ENCODE results near the gene TRMT2B. TPM values are rescaled to one million over a fixed set of nuclear protein-coding genes. Genes with fewer than 3 reads are reported as not detected.
"Not testable (repeated sequence)": the region's sequence is repeated elsewhere in the genome, so short reads cannot be mapped to it uniquely, and the experiment has no call there.

TRMT2B gene
- total and polyA plus RNA-seq, 2 of the 13 experiments (the other 11 are each of a cell fraction or from before 2014, with no cell fraction given): 7.0 to 11.2 TPM

- TF ChIP-seq ZNF460 (CRISPR knock-in tag; IDR thresholded peaks at IDR 0.05; ENCODE audit: borderline replicate concordance) (no peak), AHDC1 (CRISPR knock-in tag; IDR thresholded peaks at IDR 0.05; ENCODE audit: borderline replicate concordance) (no peak), SOX5 (CRISPR knock-in tag; IDR thresholded peaks at IDR 0.05; ENCODE audit: borderline replicate concordance) (no peak), MBNL3 (CRISPR knock-in tag; conservative IDR thresholded peaks at IDR 0.05) (no peak)
Measured at GRCh38 chrX:101057093-101057714, 5.3 kb upstream of the TRMT2B start (continued).

- H3K36me3 ChIP-seq (replicated peaks in 1 of 2; ENCODE audit: control insufficient read depth in 1 of 2, insufficient read depth in 2 of 2, low read length in 2 of 2); H3K9ac ChIP-seq (ENCODE audit: insufficient read depth, low read depth, low read length); FAIRE-seq; H3K27me3 ChIP-seq (ENCODE audit: control insufficient read depth in 1 of 2, insufficient read depth in 2 of 2, low read length in 2 of 2); H3K79me2 ChIP-seq (ENCODE audit: insufficient read depth, low read length); H3K4me2 ChIP-seq (ENCODE audit: low read depth, low read length); H3K9me3 ChIP-seq (ENCODE audit: low read length); BruUV-seq (replicated peaks); DNase-seq (ENCODE audit: low spot score); POLR2A ChIA-PET; CTCF ChIA-PET (ENCODE audit: low intra/inter-chr PET ratio, low total read pairs); ATAC-seq; in situ Hi-C loops (cut with HindIII; ENCODE audit: extremely low pct_ligation_motif_present, low pct_unique_long_range_greater_than_20kb); H3K4me1 ChIP-seq (ENCODE audit: insufficient read depth, low read length); H3K4me3 ChIP-seq (replicated peaks in 1 of 3; ENCODE audit: insufficient read depth in 1 of 3, low read depth in 2 of 3, low read length in 3 of 3); H3K27ac ChIP-seq (ENCODE audit: extremely low read length, insufficient read depth, low read length); H4K20me1 ChIP-seq (ENCODE audit: insufficient read depth, low read length); H2AFZ ChIP-seq (ENCODE audit: low read length); intact Hi-C loops (cut with micrococcal nuclease; ENCODE audit: unreplicated experiment): not testable (repeated sequence)
- whole genome bisulfite sequencing (ENCODE audit: low lambda C conversion rate): 66% methylated on average over 4 of the region's 4 CpGs
Measured at GRCh38 chrX:101056551-101056950, 4.6 kb upstream of the TRMT2B start.
